Ovary (tissue), 3 donors: ENCODE results near the gene ZNF365.

Experiments used
- CTCF ChIP-seq, 3 donors: fragments of 450-650 bp in 2 of 3; fragments of 200-600 bp in 1 of 3; IDR thresholded peaks; one replicate each; pipeline versions ENCODE4 v1.5.1 to v1.8.0; 2016 to 2022; ENCODE audit warnings: antibody characterized with exemption in 3 of 3, mild to moderate bottlenecking in 1 of 3
- POLR2A ChIP-seq: fragments of 450-650 bp; IDR thresholded peaks from one replicate; pipeline ENCODE4 v1.6.1; 2017; ENCODE audit warnings: antibody characterized with exemption, mild to moderate bottlenecking, moderate library complexity
- donor health status: DM: no; HTN: no; CAD: no.

- no peak for TF ChIP-seq POLR2A
- TF ChIP-seq CTCF (IDR thresholded peaks at IDR 0.05) = no peak
Measured at GRCh38 chr10:62430881-62431280, 56.7 kb downstream of the ZNF365 start.
